GM20000 (cell line): Measurements from ENCODE around the gene THAP7.

Experiments used
- DNase-seq: peaks from one replicate; pipeline ENCODE4 v3.0.0; 2012; ENCODE audit warnings: low spot score
- CTCF ChIP-seq: IDR thresholded peaks from 2 replicates; pipeline ENCODE4 v1.5.1; 2012; ENCODE audit warnings: mild to moderate bottlenecking, control low read depth; ENCODE audit errors: extremely low read depth, missing control alignments

Gene THAP7

DNA sequence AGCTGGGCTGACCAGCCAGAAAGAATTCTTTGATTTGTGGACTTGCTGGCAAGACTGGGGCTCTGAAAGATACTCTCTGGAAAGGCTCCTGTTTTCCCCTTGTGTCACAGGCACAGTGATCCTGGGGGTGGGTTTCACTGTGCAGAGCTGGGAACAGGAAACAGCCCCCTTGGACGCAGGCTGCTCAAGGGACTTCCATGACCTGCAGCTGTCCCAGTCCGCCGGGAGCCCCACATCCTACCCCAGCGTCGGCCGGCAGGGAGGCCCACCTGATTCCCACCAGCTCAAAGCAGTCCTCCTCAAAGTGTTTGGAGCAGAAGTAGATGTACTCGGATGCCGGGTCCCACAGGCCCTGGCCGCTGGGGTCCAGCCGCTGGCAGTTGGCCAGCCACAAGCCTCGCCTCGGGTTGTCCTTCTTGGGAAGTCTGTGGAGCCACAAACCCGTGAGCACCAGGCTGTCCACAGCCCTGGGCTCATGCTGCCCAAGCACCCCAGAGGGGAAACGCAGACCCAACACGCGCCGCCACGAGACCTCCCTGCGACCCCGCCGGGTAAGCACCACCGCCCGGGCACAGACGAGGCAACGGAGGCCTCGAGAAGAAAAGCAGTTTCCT, 824 bp downstream of the THAP7 start:
- DNase-seq = no peak
- no peak for TF ChIP-seq CTCF

DNA sequence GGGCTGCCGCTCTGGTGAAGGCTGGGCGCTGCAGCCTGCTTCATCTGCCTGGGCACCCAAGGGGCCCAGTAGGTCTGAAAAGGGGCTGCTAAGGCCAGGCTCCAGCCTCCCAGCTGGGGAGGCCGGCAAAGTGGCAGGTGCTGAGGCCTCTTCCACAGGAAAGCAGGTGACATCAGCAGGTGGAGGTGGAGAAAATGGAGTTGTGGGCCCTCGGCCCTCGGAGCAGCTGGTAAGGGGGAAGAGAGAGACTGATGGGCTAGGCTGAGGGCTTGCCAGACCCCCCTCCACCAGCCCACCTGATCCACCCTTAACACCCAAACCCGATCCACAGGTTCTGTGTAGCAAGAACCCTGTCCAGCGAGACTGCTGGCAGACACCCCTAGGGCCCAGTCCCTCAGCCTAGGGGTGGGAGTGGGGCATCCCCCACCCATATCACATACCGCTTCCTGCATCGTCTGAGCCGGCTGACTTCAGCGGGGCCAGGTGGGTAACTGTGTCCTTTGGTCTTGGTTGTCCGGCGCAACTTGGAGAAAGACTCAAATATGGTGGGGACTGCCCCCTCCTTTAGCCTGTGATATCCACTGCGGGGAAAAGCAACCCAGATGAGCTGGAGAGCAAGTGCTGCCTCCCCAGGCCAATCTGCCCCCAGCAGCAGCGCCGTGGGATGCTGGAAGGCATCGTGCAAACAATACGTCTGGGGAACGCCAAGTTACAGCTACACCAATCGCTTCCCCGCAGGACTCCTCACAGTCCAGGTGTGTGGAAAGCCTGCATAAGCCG, 1.5 kb downstream of the THAP7 start:
- TF ChIP-seq CTCF = no peak
- DNase-seq = no peak

DNA sequence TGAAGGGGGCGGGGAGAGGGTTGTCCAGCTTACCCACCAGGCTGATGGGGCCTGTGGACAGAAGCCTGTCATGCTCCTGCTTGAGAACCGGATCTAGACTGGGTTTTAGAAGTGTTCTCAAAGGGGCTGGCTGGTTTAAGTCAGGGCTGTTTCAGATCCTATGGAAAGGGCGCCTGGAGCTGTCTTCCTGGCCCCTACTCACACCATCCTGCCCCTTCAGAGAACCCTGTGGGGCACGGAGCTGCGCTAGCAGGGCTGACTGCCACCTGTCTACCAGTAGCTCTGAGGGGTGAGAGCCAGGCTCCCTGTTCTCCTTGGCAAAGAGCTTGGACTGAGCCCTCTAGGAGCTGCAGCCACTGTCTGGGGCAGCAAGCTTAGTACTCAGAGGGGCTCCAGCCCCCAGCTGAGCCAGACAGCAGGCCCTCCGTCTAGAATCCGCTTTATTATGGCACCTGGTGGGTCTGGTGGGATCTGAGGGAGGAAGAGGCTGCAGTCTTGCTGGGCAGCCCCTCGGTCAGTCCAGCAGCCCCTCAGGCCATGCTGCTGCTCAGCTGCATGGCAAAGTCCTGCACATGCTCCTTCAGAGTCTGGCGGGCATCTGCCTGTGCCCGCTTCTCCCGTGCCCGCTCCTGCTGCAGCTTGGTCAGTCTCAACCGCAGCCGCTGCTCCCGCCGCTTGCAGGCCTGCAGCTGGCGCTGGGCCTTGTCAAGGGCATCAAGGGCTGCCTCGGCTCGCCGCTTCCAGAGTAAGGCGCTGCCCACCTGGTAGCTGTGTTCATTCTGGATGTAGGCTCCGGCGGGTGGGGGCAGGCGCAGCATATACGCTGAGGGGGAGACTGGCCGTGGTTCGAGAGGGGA, 2.3 kb downstream of the THAP7 start:
- no peak for DNase-seq
- no peak for TF ChIP-seq CTCF

DNA sequence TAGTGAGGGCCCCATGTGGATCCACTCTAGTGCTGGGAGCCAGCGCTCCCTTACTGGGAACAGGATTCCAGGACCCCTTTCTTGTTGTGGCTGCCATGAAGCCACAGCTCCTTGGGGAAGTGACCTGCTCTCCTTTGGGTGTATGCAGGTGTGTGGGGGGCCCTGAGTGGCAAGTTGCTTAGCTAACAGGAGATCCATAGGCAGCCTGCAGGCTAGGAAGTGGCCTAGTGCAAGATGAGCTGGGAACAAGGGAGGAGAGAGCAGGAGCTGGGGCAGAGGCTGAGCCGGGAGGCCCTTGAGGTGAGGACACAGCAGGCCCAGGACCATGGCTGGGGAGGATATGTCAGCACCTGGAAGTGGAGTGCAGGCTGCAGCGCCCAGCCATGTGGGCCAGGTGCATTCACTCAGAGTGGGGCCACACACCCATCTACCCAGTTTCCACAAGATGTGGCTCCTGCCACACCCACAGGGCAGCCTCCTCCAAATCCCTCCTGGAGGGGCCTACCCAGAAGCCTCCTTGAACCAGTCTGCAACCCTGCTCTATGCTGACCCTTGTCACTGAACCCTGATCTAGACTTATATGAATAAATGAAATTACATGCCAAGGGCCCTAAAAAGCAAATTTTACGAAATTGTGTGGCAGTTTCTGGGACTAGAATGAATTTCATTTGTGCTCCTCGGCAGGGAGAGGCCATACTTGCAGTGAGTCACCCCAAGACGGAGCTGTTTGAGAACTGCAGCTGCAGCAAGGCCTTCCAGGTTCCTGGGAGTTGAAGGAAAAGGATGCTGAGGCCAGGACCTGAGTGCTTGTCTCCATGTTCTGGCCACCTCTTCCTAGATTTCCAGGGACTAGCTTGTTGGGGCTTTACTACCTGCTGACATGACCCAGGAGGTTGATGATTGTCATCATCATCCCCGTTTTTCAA, 3.2 kb downstream of the THAP7 start:
- no peak for TF ChIP-seq CTCF

DNA sequence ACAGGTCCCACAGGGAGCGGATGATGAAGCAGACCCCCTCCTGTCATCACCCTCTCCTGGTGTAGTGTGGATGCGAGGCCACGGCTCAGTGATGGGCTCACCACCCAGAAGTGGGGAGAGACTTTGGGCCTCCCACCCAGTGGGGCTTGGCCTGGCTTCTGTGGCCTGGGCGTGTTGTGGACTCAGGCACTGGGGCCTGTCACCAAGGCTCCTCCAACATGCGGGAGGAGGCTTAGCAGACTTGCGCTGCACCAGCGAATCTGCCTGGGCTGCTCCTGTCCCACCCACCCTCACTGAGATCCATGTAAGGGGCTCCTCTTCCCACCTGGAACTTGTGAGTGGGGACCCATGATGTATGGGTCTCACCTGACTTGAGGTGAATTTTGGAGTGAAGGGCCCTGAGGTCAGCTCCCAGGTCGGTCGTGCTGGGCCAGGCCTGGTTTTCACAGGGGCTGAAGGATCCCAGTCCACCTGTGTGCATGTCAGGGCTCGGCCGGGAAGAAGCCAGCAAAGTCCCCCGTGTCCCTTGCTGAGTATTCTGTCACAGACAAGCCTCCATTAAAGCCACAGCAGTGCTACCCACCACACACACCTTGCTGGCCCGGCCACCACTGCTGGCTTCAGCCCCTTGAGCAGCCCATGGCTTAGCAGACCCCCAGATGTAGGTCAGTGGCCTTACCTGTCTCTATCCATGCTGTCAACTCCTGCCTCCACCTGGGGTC, 4.2 kb downstream of the THAP7 start:
- no peak for TF ChIP-seq CTCF
- no peak for DNase-seq

More for the DNA sequence above, 3.2 kb downstream of the THAP7 start:
- no peak for DNase-seq

GRCh38 chr22:20996598-20997535, 5.1 kb downstream of the THAP7 start:
- no peak for TF ChIP-seq CTCF
- DNase-seq = no peak
